GM13977 (cell line): ENCODE data around the gene ZNF567.

Experiments
- DNase-seq: peaks from one replicate; pipeline ENCODE4 v3.0.0; 2012; ENCODE audit warnings: low spot score
- in situ Hi-C: fragments of 300-500 bp; cut with MboI; formaldehyde crosslinking; loops from one replicate; pipeline ENCODE4 v1.12.0; 2022; ENCODE audit warnings: low sequenced_read_pairs, low pct_unique_long_range_greater_than_20kb, mixed read lengths, inconsistent platforms; ENCODE audit not compliant: unreplicated experiment
- TF ChIP-seq, protein P1 (sequence below): IDR thresholded peaks from 2 replicates; pipeline ENCODE4 v1.5.1; 2012; ENCODE audit warnings: mild to moderate bottlenecking, control low read depth; ENCODE audit not compliant: insufficient read depth; ENCODE audit errors: extremely low read depth, missing control alignments

The ZNF567 gene

DNA sequence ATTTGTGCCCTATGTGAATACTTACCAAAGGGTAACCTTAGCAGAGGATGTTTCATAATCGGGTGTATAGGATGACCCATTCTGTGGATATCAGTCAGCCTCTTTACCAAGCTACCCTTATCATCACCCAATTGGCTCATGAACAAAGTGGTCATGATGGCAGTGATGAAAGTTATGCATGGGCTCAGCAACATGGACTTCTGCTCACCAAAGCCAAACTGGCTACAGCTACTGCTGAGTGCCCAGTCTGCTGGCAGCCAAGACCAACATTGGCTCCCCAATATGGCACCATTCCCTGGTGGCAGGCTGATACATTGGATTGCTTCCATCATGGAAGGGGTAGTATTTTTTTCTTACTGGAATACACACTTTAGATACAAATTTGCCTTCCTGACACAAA, 15.0 kb upstream of the ZNF567 start:
- TF ChIP-seq, protein P1, sequence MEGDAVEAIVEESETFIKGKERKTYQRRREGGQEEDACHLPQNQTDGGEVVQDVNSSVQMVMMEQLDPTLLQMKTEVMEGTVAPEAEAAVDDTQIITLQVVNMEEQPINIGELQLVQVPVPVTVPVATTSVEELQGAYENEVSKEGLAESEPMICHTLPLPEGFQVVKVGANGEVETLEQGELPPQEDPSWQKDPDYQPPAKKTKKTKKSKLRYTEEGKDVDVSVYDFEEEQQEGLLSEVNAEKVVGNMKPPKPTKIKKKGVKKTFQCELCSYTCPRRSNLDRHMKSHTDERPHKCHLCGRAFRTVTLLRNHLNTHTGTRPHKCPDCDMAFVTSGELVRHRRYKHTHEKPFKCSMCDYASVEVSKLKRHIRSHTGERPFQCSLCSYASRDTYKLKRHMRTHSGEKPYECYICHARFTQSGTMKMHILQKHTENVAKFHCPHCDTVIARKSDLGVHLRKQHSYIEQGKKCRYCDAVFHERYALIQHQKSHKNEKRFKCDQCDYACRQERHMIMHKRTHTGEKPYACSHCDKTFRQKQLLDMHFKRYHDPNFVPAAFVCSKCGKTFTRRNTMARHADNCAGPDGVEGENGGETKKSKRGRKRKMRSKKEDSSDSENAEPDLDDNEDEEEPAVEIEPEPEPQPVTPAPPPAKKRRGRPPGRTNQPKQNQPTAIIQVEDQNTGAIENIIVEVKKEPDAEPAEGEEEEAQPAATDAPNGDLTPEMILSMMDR, result no peak
- DNase-seq, result no peak
- in situ Hi-C loops, result no loop called here

DNA sequence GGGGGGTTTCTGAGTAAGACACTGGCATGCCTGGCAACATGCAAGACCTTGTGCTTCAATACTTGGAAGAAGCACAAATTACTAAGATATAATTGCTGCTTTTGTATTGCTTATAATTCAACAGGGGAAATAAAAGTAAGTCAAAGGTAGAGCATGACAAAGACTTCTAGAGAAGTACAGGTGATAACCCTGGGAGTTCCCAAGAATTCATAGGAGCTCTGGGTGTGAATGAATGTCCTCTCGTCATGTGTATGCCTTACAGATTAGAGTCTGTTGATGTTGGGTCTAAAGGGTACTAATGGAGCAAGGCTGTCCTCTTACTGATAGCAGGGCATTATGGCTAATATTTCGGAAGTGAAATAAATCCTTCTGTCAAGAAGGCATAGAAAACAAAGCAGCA, 13.2 kb upstream of the ZNF567 start:
- in situ Hi-C loops, result no loop called here
- TF ChIP-seq, protein P1, result no peak
- no peak for DNase-seq

DNA sequence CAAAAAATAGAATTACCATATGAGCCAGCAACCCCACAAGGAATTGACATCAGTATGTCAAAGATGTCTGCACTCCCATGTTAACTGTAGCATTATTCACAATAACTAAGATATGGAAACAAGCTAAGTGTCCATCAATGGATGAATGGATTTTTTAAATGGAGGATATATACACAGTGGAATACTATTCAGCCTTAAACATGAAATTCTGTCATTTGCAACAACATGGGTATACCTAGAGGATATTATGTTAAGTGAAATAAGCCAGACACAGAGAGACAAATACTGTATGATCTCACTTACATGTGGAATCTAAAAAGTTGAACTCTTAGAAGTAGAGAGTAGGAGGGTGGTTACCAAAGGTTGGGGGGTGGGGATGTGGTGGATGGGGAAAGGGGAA, 8.0 kb upstream of the ZNF567 start:
- DNase-seq, result no peak
- in situ Hi-C loops, result no loop called here
- TF ChIP-seq, protein P1, result no peak

DNA sequence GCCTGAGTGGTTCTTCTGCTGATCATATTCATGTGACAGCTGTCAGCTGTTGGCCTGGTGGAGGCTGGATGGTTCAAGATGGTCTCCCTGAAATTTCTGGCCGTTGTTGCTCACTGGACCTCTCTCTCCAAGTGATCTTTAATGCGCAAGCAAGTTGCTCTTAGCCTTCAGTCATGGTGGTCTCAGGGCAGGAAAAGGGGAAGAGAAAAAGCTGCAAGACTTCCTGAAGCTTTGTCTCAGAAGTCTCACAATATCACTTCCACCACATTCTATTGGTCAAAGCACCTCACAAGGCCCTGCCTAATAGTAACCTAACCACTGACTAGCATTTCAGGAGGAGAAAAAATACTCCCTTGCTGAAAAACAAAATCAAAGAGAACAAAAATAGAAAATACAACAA, 1.6 kb upstream of the ZNF567 start:
- in situ Hi-C loops, result no loop called here
- no peak for DNase-seq

DNA sequence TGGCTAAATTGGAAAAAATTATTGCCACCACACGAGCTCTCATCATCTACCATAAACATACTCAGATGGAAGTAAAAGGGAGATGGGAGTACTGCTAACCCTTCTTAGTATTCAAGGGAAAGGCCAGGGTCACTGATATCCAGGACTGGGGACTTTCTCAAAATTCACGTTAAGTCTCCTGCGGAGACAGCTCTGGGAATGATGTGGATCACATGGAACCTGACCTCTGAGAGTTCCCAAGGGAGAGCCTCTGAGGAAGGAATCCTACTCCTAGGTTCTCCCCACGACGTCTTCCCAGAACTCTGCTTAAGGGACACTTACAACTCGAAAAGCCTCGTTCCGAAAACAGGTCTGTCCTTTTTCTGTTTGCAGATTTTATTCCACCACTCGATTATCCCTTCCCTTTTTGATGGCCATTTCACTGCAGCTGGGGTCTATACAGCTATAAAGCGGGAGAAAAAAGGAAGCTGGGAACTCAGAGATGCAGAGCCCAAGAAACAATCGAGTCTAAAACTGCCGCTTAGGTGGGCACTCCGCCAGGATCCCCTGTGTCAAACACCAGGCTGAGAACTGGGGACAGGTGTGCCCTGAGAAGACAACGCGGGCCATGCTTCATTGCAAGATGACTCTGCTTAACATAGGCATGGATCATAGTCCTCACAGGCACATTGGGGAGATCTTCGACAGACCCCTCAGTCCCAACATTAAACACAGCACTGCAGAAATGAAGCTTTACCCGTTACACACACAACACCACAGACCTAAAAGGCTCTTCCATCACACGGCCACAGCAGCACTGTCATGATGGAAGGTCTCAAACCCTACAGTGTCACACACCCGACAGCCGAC, 823 bp upstream of the ZNF567 start:
- in situ Hi-C loops, result no loop called here
- DNase-seq, result peak; percentile 27
- TF ChIP-seq, protein P1, result no peak

More for the DNA sequence above, 1.6 kb upstream of the ZNF567 start:
- TF ChIP-seq, protein P1, result no peak

DNA sequence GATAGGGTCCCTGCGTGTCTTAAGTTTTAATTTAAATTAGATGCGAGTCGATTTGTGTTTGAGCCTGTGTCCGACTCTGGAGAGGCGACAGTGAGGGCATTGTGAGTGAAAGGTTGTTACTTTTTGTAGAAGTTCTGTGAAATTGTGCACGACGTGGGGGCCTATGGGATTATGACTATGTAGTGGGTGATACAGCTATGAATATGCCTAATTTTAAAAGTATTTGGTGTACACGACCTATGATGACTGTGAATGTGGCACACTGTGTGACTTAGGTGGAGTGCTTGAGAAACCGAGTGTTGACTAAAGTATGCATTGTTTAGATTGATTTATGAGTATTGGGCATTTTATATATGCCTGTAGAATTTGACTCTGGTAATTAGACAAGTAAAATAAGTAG, 646 bp downstream of the ZNF567 start:
- in situ Hi-C loops, result no loop called here
- TF ChIP-seq, protein P1, result no peak
- DNase-seq, result no peak

DNA sequence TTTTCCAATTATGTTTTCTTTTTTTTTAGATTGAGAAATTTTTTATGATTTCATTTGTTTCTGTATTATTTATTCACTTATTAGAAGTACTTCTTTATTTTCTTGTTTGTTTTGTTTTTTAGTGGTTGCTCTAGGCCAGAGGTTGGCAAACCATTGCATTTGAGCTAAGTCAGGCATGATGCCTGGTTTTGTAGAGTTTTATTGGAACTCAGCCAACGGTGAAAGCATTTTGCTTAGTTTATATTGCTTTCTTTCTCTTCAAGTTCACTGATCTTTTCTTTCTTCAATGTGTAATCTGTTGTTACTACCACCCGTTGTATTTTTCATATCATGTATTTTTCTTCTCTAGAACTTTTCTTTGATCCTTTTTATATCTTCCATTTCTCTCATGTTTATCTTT, 19.7 kb downstream of the ZNF567 start:
- DNase-seq, result no peak
- TF ChIP-seq, protein P1, result no peak
- in situ Hi-C loops, result no loop called here
